ENCODE results near the gene HPD. TPM values are rescaled to one million over a fixed set of nuclear protein-coding genes. Genes with fewer than 3 reads are reported as not detected.

Gene HPD
- total and polyA plus RNA-seq, 4 donors: 3.1 to 14.4 (median 5.9) TPM

GRCh38 chr12:121839993-121840761 is 18.5 kb downstream of the HPD start:
- peak overlapping the region; percentile 47 to 60 for H3K4me3 ChIP-seq (ENCODE audit: low read length in 2 of 2)
- intact Hi-C loops (cut with DNase I): loop anchor here (2.0 to 5.0 kb wide), 2 partner anchors 47 to 49 kb away; partner anchors contain the start of gene PSMD9 (in 2 of the 2)
- H3K4me1 ChIP-seq (ENCODE audit: control insufficient read depth in 1 of 2, insufficient read depth in 2 of 2, low read length in 2 of 2): no peaks in the 10 kb centered on the region
- H3K9me3 ChIP-seq (ENCODE audit: control insufficient read depth, low read length): no peaks in the 10 kb centered on the region
- H3K27ac ChIP-seq (ENCODE audit: low read depth in 1 of 2, low read length in 2 of 2): no peak overlapping the region
- 78% methylated on average over 24 of the region's 24 CpGs for WGBS, 2 donors
- no peak for ATAC-seq (ENCODE audit: low FRiP score)
- no peaks in the 10 kb centered on the region for H3K36me3 ChIP-seq (ENCODE audit: control insufficient read depth in 1 of 2, insufficient read depth in 2 of 2, low read length in 1 of 2)
- H3K27me3 ChIP-seq (ENCODE audit: control insufficient read depth in 1 of 2, insufficient read depth in 2 of 2, low read length in 1 of 2): no peaks in the 10 kb centered on the region
- DNase-seq: no peak

- Histone ChIP-seq H3K36me3 (ENCODE audit: control insufficient read depth in 1 of 2, insufficient read depth in 2 of 2, low read length in 1 of 2) (no peaks in the 10 kb centered on the region), H3K27me3 (ENCODE audit: control insufficient read depth in 1 of 2, insufficient read depth in 2 of 2, low read length in 1 of 2) (no peaks in the 10 kb centered on the region), H3K4me3 (ENCODE audit: low read length in 2 of 2) (peak overlapping the region; percentile 47 to 60), H3K27ac (ENCODE audit: low read depth in 1 of 2, low read length in 2 of 2) (no peak overlapping the region), H3K9me3 (ENCODE audit: control insufficient read depth, low read length) (no peaks in the 10 kb centered on the region), H3K4me1 (ENCODE audit: control insufficient read depth in 1 of 2, insufficient read depth in 2 of 2, low read length in 2 of 2) (no peaks in the 10 kb centered on the region)
- peak; percentile 100 for DNase-seq
- peak; percentile 99 for ATAC-seq (ENCODE audit: low FRiP score)
- 12 to 13% methylated on average over 53 of the region's 53 CpGs for WGBS, 2 donors
- intact Hi-C loops (cut with DNase I): loop anchor here (2.0 to 5.0 kb wide), 2 partner anchors 48 to 49 kb away; partner anchors contain the start of gene PSMD9 (in 2 of the 2)
These were observed 19.3 kb downstream of the HPD start for GRCh38 chr12:121839106-121839992.

GRCh38 chr12:121838126-121838525 is 20.5 kb downstream of the HPD start:
- intact Hi-C loops (cut with DNase I): loop anchor here (2.0 to 5.0 kb wide), 2 partner anchors 49 to 51 kb away; partner anchors contain the start of gene PSMD9 (in 2 of the 2)
- Histone ChIP-seq H3K27me3 (ENCODE audit: control insufficient read depth in 1 of 2, insufficient read depth in 2 of 2, low read length in 1 of 2) (no peaks in the 10 kb centered on the region), H3K27ac (ENCODE audit: low read depth in 1 of 2, low read length in 2 of 2) (no peak overlapping the region), H3K4me3 (ENCODE audit: low read length in 2 of 2) (no peak overlapping the region), H3K9me3 (ENCODE audit: control insufficient read depth, low read length) (no peaks in the 10 kb centered on the region), H3K4me1 (ENCODE audit: control insufficient read depth in 1 of 2, insufficient read depth in 2 of 2, low read length in 2 of 2) (no peaks in the 10 kb centered on the region), H3K36me3 (ENCODE audit: control insufficient read depth in 1 of 2, insufficient read depth in 2 of 2, low read length in 1 of 2) (no peaks in the 10 kb centered on the region)
- no peak for ATAC-seq (ENCODE audit: low FRiP score)
- 76 to 79% methylated on average over 5 of the region's 5 CpGs for WGBS, 2 donors
- DNase-seq: no peak

GRCh38 chr12:121837680-121838079 is 21.0 kb downstream of the HPD start:
- WGBS, 2 donors: 67 to 68% methylated on average over 4 of the region's 4 CpGs
- intact Hi-C loops (cut with DNase I): loop anchor here (2.0 to 5.0 kb wide), 2 partner anchors 50 to 51 kb away; partner anchors contain the start of gene PSMD9 (in 2 of the 2)
- no peak overlapping the region for H3K4me3 ChIP-seq (ENCODE audit: low read length in 2 of 2)
- no peaks in the 10 kb centered on the region for H3K27me3 ChIP-seq (ENCODE audit: control insufficient read depth in 1 of 2, insufficient read depth in 2 of 2, low read length in 1 of 2)
- ATAC-seq (ENCODE audit: low FRiP score) (no peak), DNase-seq (no peak)
- no peaks in the 10 kb centered on the region for H3K9me3 ChIP-seq (ENCODE audit: control insufficient read depth, low read length)
- no peaks in the 10 kb centered on the region for H3K4me1 ChIP-seq (ENCODE audit: control insufficient read depth in 1 of 2, insufficient read depth in 2 of 2, low read length in 2 of 2)
- H3K27ac ChIP-seq (ENCODE audit: low read depth in 1 of 2, low read length in 2 of 2): no peak overlapping the region
- no peaks in the 10 kb centered on the region for H3K36me3 ChIP-seq (ENCODE audit: control insufficient read depth in 1 of 2, insufficient read depth in 2 of 2, low read length in 1 of 2)

- peaks cover 0 to 5% of the 10 kb centered on the region in 2 donors for H3K36me3 ChIP-seq (ENCODE audit: control insufficient read depth in 1 of 2, insufficient read depth in 2 of 2, low read length in 1 of 2)
- no peaks in the 10 kb centered on the region for H3K9me3 ChIP-seq (ENCODE audit: control insufficient read depth, low read length)
- H3K27ac ChIP-seq (ENCODE audit: low read depth in 1 of 2, low read length in 2 of 2): no peak overlapping the region
- H3K4me3 ChIP-seq (ENCODE audit: low read length in 2 of 2): no peak overlapping the region
- WGBS, 2 donors: 90 to 91% methylated on average over 19 of the region's 19 CpGs
- H3K27me3 ChIP-seq (ENCODE audit: control insufficient read depth in 1 of 2, insufficient read depth in 2 of 2, low read length in 1 of 2): no peaks in the 10 kb centered on the region
- no peaks in the 10 kb centered on the region for H3K4me1 ChIP-seq (ENCODE audit: control insufficient read depth in 1 of 2, insufficient read depth in 2 of 2, low read length in 2 of 2)
- intact Hi-C loops (cut with DNase I): no loop called here
- DNase-seq (no peak), ATAC-seq (ENCODE audit: low FRiP score) (no peak)
These were observed 27.0 kb downstream of the HPD start for GRCh38 chr12:121831571-121832245.

GRCh38 chr12:121830588-121831265 is 27.9 kb downstream of the HPD start:
- H3K27me3 ChIP-seq (ENCODE audit: control insufficient read depth in 1 of 2, insufficient read depth in 2 of 2, low read length in 1 of 2): no peaks in the 10 kb centered on the region
- 82 to 86% methylated on average over 29 of the region's 29 CpGs for WGBS, 2 donors
- no peaks in the 10 kb centered on the region for H3K4me1 ChIP-seq (ENCODE audit: control insufficient read depth in 1 of 2, insufficient read depth in 2 of 2, low read length in 2 of 2)
- no peak for ATAC-seq (ENCODE audit: low FRiP score)
- H3K9me3 ChIP-seq (ENCODE audit: control insufficient read depth, low read length): no peaks in the 10 kb centered on the region
- peaks cover 0 to 5% of the 10 kb centered on the region in 2 donors for H3K36me3 ChIP-seq (ENCODE audit: control insufficient read depth in 1 of 2, insufficient read depth in 2 of 2, low read length in 1 of 2)
- no peak overlapping the region for H3K27ac ChIP-seq (ENCODE audit: low read depth in 1 of 2, low read length in 2 of 2)
- no peak for DNase-seq
- no peak overlapping the region for H3K4me3 ChIP-seq (ENCODE audit: low read length in 2 of 2)
- intact Hi-C loops (cut with DNase I): no loop called here

GRCh38 chr12:121830134-121830533 is 28.5 kb downstream of the HPD start:
- Histone ChIP-seq H3K27me3 (ENCODE audit: control insufficient read depth in 1 of 2, insufficient read depth in 2 of 2, low read length in 1 of 2) (no peaks in the 10 kb centered on the region), H3K4me1 (ENCODE audit: control insufficient read depth in 1 of 2, insufficient read depth in 2 of 2, low read length in 2 of 2) (no peaks in the 10 kb centered on the region), H3K9me3 (ENCODE audit: control insufficient read depth, low read length) (no peaks in the 10 kb centered on the region), H3K36me3 (ENCODE audit: control insufficient read depth in 1 of 2, insufficient read depth in 2 of 2, low read length in 1 of 2) (peaks cover 0 to 5% of the 10 kb centered on the region in 2 donors), H3K4me3 (ENCODE audit: low read length in 2 of 2) (no peak overlapping the region), H3K27ac (ENCODE audit: low read depth in 1 of 2, low read length in 2 of 2) (no peak overlapping the region)
- intact Hi-C loops (cut with DNase I): no loop called here
- 83 to 88% methylated on average over 23 of the region's 23 CpGs for whole genome bisulfite sequencing, 2 donors
- ATAC-seq (ENCODE audit: low FRiP score) (no peak), DNase-seq (no peak)
